GM21528 (cell line): Measurements from ENCODE around the gene MTHFSD.

Source experiments
- ATAC-seq: cut with Tn5 transposase; IDR thresholded peaks from one replicate; pipeline ENCODE4 v1.9.1; 2021; ENCODE audit warnings: mild to moderate bottlenecking, moderate library complexity; ENCODE audit not compliant: unreplicated experiment, low FRiP score

MTHFSD gene

DNA sequence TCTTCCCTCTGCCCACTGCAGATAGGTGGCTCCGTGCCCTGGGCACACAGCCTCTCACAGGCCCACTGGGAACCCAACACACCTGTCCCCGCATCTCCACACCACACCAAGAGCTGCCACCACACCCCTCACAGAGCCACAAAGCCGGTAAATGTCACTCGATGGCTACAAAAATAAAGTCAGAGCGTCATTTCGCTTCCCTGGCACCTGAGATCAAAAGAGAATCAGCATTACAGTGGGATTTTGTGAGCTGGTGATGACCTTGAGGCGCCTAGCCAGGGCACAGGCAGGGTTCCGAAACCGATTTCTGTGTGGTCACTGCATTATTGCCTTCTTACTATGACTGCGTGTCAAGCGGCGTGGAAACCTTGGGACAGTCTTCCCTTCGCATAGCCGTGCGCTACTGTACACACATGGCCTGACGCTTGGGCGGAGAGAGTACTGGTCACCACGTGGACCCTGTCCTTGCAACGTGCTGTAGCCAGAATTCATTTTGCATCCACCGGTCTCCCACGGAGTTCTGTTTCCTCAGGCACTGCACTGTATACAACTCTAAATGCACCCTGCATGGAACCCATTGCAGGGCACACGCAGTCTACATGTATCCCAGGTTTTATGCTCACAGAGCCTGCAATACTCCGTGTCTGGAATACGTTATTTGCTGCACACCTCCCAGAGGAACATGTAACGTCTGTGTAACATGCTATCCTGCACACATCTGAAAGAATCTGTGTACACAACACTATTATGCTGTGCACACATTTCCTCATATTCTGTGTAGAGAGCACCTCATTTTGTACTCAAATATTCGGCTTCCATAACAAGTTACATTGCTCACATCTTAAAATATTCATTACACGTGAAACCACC is 50.5 kb downstream of the MTHFSD start:
- no peak for ATAC-seq

DNA sequence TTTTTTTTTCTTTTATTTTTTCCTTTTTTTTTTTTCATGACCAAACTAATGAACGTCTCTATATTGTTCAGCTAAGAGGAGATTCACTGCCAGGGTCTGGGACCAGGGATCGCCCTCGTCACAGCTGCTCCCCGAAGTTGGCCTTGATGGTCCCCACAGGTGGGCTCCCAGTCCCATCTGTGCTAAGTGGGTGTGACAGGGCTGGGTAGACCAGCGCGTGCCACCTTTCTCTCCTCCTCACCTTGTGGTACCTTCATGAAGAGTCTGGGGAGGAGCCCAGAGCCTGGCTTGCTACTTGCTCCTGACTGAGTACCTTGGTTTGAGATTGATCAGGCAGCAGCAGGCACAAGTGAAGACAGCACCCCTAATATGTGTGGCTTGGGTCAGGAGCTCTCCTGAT is 51.2 kb downstream of the MTHFSD start:
- ATAC-seq = no peak

DNA sequence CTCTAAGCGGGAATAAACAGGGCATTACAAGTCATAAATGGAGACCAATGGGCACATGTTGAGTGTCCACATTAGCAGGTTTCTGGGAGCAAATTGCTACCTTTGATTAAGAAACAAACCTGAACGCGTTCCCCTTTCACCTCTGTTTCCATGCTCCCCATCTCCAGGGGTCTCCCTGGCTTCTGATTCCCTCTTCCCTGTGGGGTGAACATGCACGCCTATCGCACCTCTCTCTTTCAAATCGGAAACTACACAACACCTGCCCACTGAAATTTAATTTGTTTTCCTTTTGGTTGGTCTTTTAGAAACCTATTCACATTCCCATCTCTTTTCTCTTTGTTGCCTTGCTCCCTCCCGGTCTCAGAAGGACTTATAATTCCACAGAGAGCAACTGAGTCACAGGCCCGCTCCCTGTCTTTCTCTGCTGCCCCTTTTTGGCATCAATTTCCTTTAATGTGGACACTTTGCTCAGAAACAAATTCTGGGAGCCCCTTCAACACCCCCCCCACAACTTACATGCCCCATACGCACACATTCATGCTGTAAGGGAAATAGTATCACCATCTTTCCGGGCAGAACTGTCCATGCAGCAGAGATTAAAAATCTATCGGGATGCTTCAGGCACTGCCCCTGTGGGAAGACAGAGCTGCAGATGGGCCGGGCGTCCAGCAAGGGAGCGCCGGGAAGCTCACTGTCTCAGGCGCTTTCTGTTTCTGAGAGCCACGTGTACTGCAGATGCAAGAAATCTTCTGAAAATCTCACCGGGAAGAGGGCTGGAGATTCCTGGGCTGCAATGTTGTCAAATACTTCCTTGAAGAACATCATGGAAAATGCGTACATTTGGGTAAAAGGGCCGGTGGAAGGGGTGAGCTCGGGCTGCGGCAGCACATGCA is 51.9 kb downstream of the MTHFSD start:
- no peak for ATAC-seq

DNA sequence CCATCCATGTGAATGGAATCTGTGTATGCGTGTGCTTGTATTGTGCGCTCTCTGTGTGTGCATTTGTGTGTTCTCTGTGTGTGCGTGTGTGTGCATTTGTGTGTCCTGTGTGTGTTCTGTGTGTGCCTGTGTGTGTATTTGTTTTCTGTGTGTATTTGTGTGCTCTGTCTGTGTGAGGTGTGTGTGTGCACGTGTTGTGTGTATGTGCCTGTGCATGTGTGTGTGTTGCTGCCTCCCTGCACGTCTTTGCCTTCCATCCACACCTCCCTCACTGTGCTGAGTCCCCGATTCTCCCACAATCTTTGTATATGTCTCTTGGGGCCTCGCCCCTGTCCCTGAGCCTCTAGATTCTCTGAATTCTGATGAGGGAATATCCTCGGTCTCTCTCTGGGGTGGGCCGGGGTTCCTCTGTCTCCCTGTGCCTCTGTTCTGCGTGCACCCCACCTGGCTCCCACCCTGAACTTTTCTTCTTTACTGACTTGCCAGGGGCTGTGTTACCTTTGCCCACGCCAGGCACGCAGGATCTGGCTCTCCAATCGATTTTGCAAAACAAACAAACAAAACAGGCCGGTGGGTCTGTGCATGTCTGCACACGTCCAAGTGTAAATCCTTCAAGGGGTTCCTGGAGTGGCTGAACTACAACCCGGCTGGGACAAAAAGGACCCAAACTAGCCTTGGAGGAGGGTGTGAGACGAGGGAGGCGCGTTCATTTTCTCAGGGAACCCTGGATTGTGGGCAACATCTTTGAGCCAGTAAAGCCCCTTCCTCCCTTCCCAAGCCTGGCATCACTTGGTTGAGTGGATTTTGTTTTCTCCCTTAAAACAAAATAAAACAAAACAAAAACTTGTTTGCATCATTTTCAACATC is 52.8 kb downstream of the MTHFSD start:
- no peak for ATAC-seq

DNA sequence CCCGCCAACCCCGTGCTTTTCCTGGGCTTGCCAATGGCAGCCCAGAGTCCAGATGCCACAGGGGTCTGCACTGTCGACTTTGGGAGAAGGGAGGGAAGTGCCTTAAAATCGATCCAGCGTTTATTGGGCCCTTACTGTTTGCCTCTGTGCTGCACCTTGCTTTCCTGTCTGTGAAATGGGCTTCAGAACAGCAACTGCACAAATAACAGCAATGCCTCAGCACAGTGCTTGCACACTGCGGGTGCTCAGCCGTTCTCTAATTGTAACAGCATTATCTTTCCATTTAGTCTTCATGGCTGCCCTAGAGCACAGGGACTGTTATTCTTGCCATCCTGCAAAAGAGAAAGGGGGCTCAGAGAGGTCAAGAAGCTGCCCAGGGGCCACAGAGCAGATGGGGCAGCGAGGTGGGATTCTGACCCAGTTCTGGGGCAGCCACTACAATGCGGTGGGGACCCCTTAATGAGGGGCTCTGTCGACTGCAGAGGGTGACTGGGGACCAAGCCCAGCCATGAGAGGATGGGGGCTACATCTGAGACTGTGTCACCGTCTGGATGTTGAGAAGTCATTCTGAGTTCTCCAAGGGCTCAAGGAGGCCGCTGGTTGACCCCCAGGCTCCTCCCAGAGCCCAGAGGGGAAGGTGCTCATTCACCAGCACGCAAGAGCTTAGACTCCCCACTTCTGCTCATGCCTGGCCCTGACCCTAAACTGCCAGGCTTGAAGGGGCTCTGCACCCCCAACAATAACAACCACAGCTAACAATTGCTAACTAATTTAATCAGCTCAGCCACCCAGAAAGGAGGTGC is 54.1 kb downstream of the MTHFSD start:
- no peak for ATAC-seq

DNA sequence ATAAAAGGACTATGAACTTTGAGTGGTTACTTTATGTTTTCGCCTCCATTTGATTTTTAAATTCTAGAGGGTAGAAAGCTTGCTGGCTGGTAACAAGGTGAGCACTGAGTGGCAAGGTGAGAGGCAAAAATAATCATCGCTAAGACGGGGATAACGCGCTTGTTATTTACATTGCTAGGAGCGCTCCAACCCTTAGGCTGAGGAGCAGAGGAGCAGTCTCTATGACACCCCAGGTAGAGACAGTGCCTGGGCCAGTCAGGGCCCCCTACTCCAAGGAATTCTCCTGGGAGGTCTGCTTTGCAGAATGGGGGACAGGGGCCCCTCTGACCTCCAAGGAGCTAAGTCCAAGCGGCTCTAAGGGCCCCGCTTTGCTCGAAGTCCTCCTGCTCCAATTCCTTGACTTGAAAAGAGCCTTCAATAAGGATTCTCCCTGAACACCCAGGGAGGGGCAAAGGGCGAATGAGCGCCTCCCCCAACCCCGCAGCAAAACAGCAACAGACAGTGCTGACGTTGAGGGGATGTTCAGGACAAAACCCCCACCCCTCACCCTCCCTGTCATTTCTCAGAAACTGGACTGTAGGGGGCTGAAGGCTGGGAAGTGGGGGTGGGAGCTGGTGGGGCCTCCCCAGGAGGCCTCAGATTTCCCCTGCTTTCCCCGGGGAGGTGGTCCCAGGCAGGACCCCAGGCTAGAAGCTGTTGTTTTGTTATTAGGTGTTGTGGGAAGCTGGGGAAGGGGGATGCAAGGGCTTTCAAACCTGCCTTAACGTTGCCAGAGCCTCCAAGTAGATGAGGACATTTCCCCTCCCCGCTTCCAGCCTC is 54.9 kb downstream of the MTHFSD start:
- no peak for ATAC-seq

DNA sequence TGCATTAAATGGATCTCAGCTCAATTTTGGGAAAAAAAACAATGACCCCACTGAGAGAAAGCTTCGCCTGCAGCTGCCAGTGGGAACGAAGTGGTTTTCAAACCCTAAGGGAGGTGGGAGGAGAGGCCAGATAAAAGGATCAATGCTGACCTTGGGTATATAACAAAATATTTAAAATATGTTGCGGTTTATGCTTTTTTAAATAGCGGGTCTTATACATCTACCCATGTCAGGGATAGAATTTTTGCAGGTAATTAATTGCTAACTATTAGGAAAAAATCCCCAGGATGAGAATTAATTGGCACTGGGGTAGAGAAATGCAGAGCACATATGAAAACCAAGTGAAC is 55.6 kb downstream of the MTHFSD start:
- ATAC-seq = no peak

DNA sequence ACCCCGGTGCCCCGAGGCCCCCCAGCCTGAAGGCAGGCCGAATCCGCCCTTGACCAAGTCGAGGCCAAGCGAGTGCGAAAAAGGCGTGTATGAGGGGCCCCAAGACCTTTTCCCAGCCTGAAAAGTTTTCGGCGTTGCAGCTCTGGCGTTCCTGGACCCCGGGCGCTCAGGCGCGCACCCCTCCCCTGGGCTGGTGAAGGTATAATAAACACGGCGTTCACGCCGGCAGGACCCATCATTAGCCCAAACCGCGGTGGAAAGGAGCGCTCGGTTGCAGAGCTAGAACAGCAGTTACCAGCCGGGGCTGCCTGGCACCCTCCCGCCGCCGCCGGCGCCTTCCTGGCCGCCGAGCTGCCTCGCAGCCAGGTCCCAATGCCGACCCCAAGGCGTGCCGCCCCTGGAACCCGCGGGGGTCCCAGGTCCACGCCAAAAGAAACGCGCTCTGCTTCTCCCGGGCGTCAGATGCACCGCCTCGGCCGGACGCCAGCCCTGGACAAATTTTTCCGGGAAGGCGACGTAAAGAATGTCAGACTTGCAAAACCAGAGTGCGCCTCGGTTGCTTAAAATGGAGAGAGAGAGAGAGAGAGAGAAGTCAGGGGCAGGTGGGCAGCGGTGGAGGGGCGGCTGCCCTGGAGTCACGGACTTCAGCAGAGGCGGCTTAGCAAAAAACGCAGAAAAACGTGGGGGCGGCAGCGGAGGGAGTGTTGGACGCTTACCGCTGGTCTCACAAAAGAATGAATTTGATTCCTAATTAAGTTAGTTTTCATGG is 56.2 kb downstream of the MTHFSD start:
- ATAC-seq = no peak

DNA sequence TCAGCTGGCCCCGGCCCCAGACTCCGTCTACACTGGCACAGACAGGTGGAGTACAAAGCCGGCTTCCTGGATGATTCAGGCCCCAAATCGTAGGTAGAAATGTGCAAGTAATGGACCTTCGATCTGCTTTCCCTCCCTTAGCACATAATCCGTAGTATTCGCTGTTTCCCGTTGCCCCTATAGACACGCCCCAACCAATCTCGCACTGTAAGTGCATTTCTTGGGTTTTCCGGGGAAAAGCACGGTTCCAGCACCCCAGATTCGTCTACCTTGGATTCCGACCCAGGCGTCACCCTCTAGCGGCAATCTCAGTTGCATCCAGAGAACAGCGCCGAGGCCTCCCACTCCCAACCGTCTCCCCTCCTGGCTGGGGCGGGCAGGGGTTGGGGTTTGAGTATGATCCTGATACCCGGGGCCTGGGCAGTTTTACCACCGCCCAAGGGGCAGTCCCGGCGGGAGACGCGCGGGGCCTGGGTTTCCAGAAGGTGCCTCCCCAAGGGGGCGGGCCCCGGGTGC is 56.8 kb downstream of the MTHFSD start:
- ATAC-seq = no peak

DNA sequence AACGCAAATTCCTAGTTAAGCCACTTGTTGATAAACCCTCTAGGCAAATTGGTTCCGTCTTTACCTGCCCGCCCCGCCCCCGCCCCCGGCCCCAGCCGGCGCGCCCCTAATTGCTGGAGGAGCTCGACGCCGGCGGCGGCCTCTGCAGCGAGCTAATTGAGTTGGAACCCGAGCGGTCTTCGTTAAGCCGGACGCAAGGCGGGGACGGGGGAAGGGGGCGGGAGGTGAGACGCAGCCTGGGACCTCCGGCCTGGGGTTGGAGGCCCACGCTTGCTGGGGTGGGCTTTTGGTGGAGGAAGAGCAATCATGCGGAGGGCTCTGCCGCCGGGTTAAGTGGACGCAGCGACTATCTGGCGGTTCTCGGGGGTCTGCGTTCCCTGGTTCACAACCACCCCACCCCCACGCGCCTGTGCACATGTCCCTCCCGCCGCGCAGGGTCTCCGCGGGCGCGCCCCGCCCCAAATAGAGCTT is 57.4 kb downstream of the MTHFSD start:
- no peak for ATAC-seq

DNA sequence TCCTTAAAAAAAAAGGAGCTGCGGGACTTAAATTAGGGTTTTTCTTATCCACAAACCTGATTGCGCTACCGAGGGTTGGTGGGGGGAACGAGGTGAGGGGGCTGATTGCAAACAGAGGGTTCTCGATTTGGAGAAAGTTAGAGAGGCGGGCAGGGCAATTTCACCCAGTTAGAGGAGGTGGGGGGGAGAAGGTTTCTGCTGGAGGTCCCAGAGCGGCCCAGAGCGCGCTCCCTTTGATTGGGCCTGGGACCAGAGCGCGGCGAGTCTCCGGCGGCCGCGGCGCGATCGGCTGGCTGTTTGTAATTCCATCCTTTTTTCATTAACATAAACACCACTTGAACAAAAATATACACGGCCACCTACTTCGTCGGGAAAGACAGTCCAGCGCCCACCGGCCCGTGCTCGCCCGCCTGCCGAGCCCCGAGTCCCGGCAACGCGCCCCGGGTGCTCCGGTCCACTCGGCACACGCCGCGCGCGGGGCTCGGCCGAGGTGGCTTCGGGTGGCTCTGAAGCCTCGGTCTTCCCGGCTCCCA is 58.0 kb downstream of the MTHFSD start:
- ATAC-seq = no peak

DNA sequence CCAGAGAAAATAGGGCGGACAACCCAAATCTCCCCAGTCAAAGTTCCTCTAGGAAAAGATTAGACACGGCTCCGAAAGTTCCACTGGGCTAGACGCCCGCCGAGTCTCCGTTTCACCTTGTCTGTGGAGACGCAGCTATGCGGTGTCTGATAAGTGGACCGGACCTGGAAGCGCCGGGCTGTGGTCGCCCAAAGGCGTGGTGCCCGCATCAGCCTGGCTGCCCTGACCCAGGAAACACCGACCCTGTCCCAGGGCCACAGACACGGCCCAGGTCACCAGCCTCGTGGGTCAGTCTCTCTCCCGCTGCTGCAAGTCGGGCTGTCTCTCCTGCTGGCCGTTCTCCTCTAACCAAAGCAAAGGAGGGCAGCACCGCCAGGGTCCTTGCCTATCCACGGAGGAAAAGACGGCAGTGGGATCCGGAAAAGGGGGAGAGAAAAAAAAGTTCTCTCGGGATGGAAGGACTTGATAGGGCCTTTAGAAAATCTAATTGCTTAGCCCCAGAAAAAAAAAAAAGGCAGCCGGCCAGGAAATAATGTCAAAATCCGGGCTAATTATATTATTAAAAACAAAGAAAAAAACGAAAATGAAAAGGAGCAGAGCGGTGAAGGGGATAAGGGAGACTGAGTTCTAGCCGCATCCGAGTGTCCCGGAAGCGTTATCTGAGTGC is 58.6 kb downstream of the MTHFSD start:
- ATAC-seq = no peak

DNA sequence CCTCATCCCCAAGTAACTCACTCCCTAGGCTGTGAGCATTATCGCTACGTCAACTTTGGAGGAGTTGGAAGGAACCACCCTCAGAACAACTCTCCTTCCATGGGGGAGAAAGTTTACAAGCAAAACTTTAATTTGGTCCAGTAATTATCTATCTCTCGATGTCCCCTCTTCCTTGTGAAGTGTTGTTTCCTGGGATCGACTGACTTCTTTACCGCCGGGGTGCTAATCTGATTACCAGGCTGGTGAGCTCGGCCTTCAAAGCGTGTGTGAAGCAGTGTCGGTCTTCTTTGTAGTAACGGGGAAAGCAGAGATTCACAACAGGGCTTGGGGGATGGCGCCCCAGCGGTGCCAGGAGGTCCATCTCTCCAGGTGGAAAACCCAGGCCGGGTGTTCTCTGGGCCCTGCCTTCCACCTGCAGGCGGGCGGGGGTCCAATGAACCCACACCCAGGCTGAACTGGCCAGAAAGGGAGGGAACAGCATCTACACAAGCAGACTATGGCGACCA is 59.2 kb downstream of the MTHFSD start:
- ATAC-seq = no peak

DNA sequence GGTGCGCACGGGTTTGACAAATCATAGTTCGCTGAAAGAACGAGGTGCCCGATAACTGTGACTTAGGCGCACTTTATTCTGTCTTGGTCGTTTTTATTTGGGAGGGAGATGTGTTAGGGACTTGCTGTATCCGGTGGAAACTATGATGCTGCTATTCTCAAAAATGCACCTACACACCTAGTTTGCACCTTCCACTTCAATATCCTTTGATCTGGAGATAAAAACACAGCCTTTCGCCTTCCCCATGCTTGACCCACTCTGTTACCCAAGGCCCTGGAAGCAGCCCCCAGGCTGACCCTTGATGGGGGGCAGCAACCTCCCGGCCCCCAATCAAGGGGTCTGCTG is 59.7 kb downstream of the MTHFSD start:
- no peak for ATAC-seq

DNA sequence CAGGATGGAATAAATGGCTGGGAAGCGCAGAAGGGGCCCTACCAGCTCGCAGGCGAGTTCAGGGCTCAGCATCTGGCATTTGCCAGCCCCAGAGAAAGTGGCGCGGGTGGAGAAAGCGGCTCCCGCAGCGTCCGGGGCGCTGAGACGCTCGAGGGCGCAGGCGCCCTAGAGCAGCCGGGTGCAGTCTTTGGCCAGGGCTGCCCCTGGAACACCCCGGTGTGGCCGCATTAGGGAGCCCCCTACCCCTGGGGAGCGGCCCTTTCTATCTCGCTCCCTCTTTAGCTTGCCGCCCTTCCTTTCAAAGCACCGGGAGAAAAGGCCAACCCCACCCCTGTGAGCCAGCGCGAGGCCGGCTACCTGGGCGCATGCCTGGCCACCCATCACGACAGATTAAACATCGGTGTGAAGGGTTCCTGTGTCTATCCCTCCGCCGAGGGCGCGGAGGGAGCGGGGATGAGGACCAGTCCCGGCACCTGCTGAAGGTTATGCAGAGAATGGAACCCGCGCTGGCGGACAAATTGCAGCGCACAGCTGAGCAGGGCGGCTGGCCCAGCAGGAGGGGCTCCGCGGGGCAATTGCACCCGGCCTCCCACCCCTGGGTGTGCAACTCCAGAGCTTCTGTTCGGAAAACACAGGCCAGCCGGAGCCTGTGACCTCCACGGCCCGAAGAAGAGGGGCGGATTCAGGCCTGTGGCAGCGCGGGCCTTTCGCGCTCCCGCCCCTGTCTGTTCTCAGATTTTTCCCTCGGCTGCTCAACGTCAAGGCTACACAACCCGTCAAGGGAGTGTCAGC is 60.3 kb downstream of the MTHFSD start:
- no peak for ATAC-seq

DNA sequence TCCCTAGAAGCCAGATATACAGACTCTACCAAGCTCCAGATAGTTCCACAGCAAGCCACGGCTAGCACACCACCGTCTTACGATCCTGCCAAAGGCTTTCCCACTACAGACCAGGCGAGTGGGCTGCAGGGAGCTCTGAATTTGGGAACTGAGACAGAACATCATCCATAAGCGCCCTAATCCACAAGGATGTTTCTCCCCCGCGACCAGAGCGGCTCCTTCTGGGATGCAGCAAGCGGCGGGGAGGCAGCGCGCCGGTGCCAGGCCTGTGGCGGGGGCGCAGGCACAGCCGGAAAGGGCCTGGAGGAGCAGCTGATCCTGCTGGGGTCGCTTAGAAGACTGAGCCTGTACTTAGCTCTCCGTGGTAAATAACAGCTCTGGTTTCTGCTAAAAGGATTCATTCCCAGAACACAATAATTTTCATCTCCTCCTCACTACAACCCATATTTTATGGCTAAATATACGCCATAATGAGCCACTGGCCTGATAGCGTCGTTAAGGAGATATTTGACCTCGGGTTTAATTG is 60.9 kb downstream of the MTHFSD start:
- ATAC-seq = no peak
